PFSK-1 (cell line): ENCODE measurements around the gene MAP3K10.

Experiments used
- FOXP2 ChIP-seq: optimal IDR thresholded peaks from 2 replicates; pipeline ENCODE3; 2011; ENCODE audit warnings: borderline replicate concordance, control low read depth, inconsistent platforms; ENCODE audit not compliant: insufficient read depth; ENCODE audit errors: extremely low read length, extremely low read depth
- POLR2AphosphoS5 ChIP-seq: IDR thresholded peaks from 2 replicates; pipeline ENCODE4 v1.6.1; 2012; ENCODE audit warnings: low read depth, mild to moderate bottlenecking, control low read depth, low read length, moderate library complexity
- REST ChIP-seq, 2 experiments: IDR thresholded peaks; 2 replicates each; pipeline versions ENCODE4 v1.6.1 to v1.8.0; 2011 to 2012; ENCODE audit warnings: low read depth in 2 of 2, low read length in 2 of 2, control low read depth in 1 of 2, inconsistent platforms in 1 of 2, mild to moderate bottlenecking in 1 of 2, moderate library complexity in 1 of 2; ENCODE audit not compliant: insufficient read depth in 1 of 2
- SIN3A ChIP-seq: IDR thresholded peaks from 2 replicates; pipeline ENCODE4 v1.6.1; 2012; ENCODE audit warnings: mild to moderate bottlenecking, low read length, moderate library complexity, borderline replicate concordance; ENCODE audit not compliant: insufficient read depth
- TAF1 ChIP-seq: IDR thresholded peaks from 2 replicates; pipeline ENCODE4 v1.6.1; 2012; ENCODE audit warnings: low read length, control low read depth, borderline replicate concordance; ENCODE audit not compliant: insufficient read depth

The MAP3K10 gene

DNA sequence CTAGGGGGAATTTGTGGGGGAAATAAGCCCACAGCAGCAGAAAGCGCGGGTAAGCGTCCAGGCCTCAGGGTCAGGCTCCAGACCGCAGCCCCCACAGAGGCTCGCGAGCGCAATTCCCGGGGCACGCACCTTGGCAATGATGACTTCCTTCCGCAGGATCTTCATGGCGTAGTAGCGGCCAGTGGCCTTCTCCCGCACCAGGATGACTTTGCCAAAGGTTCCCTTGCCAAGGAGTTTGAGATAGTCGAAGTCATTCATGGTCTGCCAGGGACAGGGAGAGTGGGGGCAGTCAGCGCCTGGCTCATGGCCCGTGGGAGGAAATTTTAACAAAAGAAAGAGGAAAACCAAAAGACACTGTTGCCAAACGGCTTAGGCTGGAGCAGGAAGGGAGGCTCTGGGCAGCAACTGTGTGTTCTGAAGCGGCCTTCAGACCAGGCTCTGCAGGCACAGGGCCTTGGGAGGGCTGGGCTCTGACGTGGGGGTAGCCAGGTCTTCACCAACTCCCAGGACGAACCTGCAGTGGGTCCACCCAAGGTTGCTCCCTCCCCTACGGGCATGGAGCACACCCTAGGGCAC lies 50.7 kb downstream of the MAP3K10 start:
- TF ChIP-seq POLR2AphosphoS5 (no peak), FOXP2 (no peak), REST (IDR thresholded peaks at IDR 0.05; ENCODE audit: insufficient read depth in 1 of 2, low read depth in 2 of 2, low read length in 2 of 2) (no peak), TAF1 (no peak), SIN3A (no peak)

DNA sequence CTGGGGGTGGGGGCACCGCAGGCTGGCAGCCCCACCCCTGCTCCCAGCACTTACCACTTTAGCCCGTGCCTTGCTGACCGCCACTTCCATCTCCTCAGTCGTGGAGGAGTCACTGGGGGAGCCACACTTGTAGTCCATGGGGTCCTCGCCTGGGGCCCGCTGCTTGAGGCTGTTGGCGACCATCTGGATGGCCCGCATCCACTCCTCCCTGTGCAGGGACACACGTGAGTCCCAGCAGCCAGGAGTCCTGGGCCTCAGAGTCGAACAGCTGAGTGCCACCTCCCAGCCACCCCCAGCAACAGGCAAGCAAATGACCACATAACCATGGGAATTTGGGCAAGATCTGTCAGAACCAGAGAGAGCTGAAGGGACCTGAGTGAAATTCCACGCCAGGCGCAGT lies 51.3 kb downstream of the MAP3K10 start:
- TF ChIP-seq TAF1 (no peak), POLR2AphosphoS5 (no peak), FOXP2 (no peak), SIN3A (no peak), REST (IDR thresholded peaks at IDR 0.05; ENCODE audit: insufficient read depth in 1 of 2, low read depth in 2 of 2, low read length in 2 of 2) (no peak)

DNA sequence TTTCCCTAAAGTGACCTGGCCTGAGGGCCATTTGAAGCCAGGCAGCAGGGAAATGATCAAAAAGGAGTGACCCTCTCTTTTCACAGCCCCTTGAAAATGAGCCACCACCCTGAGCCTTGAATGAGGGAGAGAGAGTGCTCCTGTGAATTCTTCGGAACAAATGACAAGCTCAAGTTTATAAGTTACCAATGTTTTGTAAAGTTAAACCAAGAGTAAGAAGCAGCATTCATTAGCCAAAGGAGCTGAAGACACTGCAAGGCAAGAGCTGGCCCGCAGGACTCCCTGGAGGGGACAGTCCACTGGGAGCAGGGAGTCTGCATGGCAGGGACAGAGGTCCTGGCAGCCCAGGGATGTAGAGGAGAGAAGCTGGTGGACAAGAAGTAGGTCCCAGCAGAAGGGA lies 52.0 kb downstream of the MAP3K10 start:
- TF ChIP-seq SIN3A: no peak
- no peak for TF ChIP-seq REST (IDR thresholded peaks at IDR 0.05; ENCODE audit: insufficient read depth in 1 of 2, low read depth in 2 of 2, low read length in 2 of 2)
- no peak for TF ChIP-seq FOXP2
- no peak for TF ChIP-seq TAF1
- TF ChIP-seq POLR2AphosphoS5: no peak

DNA sequence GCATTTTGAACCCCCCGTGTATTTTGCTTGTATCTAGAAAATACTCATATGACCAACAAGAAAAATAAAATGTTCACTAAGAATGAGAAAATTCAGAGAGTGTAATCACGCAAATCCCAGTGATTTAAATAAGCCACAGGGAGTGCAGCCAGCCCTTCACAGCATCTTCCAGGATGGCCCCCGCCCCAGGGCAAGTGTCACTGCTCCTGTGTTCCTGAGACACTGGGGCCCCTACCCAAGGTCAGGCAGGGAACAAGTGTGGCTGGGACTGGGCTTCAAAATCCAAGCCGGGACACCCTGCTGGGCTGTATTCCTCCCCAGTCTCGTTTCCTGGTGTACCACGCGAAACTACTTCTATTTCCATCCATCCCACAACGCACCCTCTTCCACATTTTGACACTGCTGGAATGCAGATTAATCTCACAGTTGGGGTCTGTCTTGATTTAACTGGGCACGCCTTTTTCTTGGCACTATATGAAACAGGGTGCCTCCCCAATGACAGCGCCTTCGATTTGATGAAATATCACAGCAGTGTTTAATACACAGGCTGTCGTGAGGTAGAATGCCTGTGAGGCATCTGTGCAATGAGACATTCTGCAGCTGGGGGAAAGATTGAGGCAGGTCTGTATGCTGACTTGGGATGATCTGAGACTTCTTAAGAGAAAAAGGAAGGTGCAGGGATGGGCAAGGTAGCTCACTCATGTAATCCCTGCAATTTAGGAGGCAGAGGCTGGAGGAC lies 53.5 kb downstream of the MAP3K10 start:
- TF ChIP-seq SIN3A: no peak
- no peak for TF ChIP-seq REST (IDR thresholded peaks at IDR 0.05; ENCODE audit: insufficient read depth in 1 of 2, low read depth in 2 of 2, low read length in 2 of 2)
- no peak for TF ChIP-seq TAF1
- no peak for TF ChIP-seq FOXP2
- TF ChIP-seq POLR2AphosphoS5: no peak
